ENCODE results near the gene PREX1. TPM values are rescaled to one million over a fixed set of nuclear protein-coding genes. Genes with fewer than 3 reads are reported as not detected.

Gene PREX1
- total RNA-seq, 2 experiments from 2014 or later, result 20.7 to 25.3 TPM

GRCh38 chr20:48686238-48687116 lies 141.3 kb downstream of the PREX1 start:
- Histone ChIP-seq H3K4me3 (ENCODE audit: low read depth, low read length, poor library complexity, severe bottlenecking) (no peak overlapping the region), H3K9me2 (ENCODE audit: insufficient read depth, low read length) (no peaks in the 10 kb centered on the region), H3K79me2 (ENCODE audit: insufficient read depth, low read depth, low read length) (no peaks in the 10 kb centered on the region), H3K4me1 (ENCODE audit: insufficient read depth, low read length, poor library complexity, severe bottlenecking) (no peaks in the 10 kb centered on the region), H3K9me3 (ENCODE audit: low read length) (no peaks in the 10 kb centered on the region), H3K36me3 (ENCODE audit: insufficient read depth, low read length) (peaks cover 6% of the 10 kb centered on the region; the same call in 1 of the 2 replicates), H3K27ac (ENCODE audit: low read depth, low read length, poor library complexity, severe bottlenecking) (no peak overlapping the region), H4K20me1 (ENCODE audit: insufficient read depth, low read length) (no peaks in the 10 kb centered on the region), H3K4me2 (ENCODE audit: low read length) (no peak overlapping the region), H2AFZ (ENCODE audit: low read length) (no peak overlapping the region)
- POLR2A ChIA-PET, result no interaction called here
- TF ChIP-seq EZH2phosphoT487 (IDR thresholded peaks at IDR 0.05; ENCODE audit: borderline replicate concordance, low read depth, low read length) (no peak), CTCF (conservative IDR thresholded peaks at IDR 0.05; ENCODE audit: low read length) (no peak)
- CTCF ChIA-PET (ENCODE audit: unreplicated experiment), result no interaction called here
- no peak for DNase-seq (ENCODE audit: low spot score)
- intact Hi-C loops (cut with micrococcal nuclease; ENCODE audit: unreplicated experiment), result no loop called here
- BruUV-seq (replicated peaks), result no TSS peak

GRCh38 chr20:48685300-48685699 lies 142.5 kb downstream of the PREX1 start:
- ChIA-PET CTCF (ENCODE audit: unreplicated experiment) (no interaction called here), POLR2A (no interaction called here)
- DNase-seq (ENCODE audit: low spot score), result no peak
- H3K4me1 ChIP-seq (ENCODE audit: insufficient read depth, low read length, poor library complexity, severe bottlenecking), result no peaks in the 10 kb centered on the region
- no peak overlapping the region for H2AFZ ChIP-seq (ENCODE audit: low read length)
- no peaks in the 10 kb centered on the region for H3K79me2 ChIP-seq (ENCODE audit: insufficient read depth, low read depth, low read length)
- H3K9me2 ChIP-seq (ENCODE audit: insufficient read depth, low read length), result no peaks in the 10 kb centered on the region
- H3K4me2 ChIP-seq (ENCODE audit: low read length), result no peak overlapping the region
- H3K27ac ChIP-seq (ENCODE audit: low read depth, low read length, poor library complexity, severe bottlenecking), result no peak overlapping the region
- no peak overlapping the region for H3K4me3 ChIP-seq (ENCODE audit: low read depth, low read length, poor library complexity, severe bottlenecking)
- TF ChIP-seq CTCF (conservative IDR thresholded peaks at IDR 0.05; ENCODE audit: low read length) (no peak), EZH2phosphoT487 (IDR thresholded peaks at IDR 0.05; ENCODE audit: borderline replicate concordance, low read depth, low read length) (no peak)
- no peaks in the 10 kb centered on the region for H3K9me3 ChIP-seq (ENCODE audit: low read length)
- no TSS peak for BruUV-seq (replicated peaks)
- peaks cover 6% of the 10 kb centered on the region; the same call in 1 of the 2 replicates for H3K36me3 ChIP-seq (ENCODE audit: insufficient read depth, low read length)
- intact Hi-C loops (cut with micrococcal nuclease; ENCODE audit: unreplicated experiment), result no loop called here
- H4K20me1 ChIP-seq (ENCODE audit: insufficient read depth, low read length), result no peaks in the 10 kb centered on the region

- no peak for DNase-seq (ENCODE audit: low spot score)
- no peak for TF ChIP-seq EZH2phosphoT487 (IDR thresholded peaks at IDR 0.05; ENCODE audit: borderline replicate concordance, low read depth, low read length)
- no TSS peak for BruUV-seq (replicated peaks)
- CTCF ChIA-PET (ENCODE audit: unreplicated experiment), result no interaction called here
- no peaks in the 10 kb centered on the region for H4K20me1 ChIP-seq (ENCODE audit: insufficient read depth, low read length)
- no peak overlapping the region for H3K4me2 ChIP-seq (ENCODE audit: low read length)
- no peak overlapping the region for H3K4me3 ChIP-seq (ENCODE audit: low read depth, low read length, poor library complexity, severe bottlenecking)
- intact Hi-C loops (cut with micrococcal nuclease; ENCODE audit: unreplicated experiment), result no loop called here
- H3K27ac ChIP-seq (ENCODE audit: low read depth, low read length, poor library complexity, severe bottlenecking), result no peak overlapping the region
- peaks cover 7% of the 10 kb centered on the region for H3K4me1 ChIP-seq (ENCODE audit: insufficient read depth, low read length, poor library complexity, severe bottlenecking)
- POLR2A ChIA-PET, result no interaction called here
- no peaks in the 10 kb centered on the region for H3K79me2 ChIP-seq (ENCODE audit: insufficient read depth, low read depth, low read length)
- H3K9me2 ChIP-seq (ENCODE audit: insufficient read depth, low read length), result no peaks in the 10 kb centered on the region
- no peaks in the 10 kb centered on the region for H3K9me3 ChIP-seq (ENCODE audit: low read length)
- no peak overlapping the region for H2AFZ ChIP-seq (ENCODE audit: low read length)
- peaks cover 6% of the 10 kb centered on the region; the same call in 1 of the 2 replicates for H3K36me3 ChIP-seq (ENCODE audit: insufficient read depth, low read length)
Observed at GRCh38 chr20:48684501-48685041, 143.2 kb downstream of the PREX1 start.

Data from OCI-LY7 (cell line).